ENCODE results near the gene LHX6.

- TF ChIP-seq CTCF (IDR thresholded peaks at IDR 0.05) (no peak), POLR2A (IDR thresholded peaks at IDR 0.05) (no peak)
Observed at GRCh38 chr9:122225312-122226141, 3.2 kb downstream of the LHX6 start.
